HCT116 (cell line): ENCODE measurements around the gene DRD2.

Experiments
- CTCF ChIP-seq, 3 experiments: fragments of 200-600 bp in 1 of 3; sonication (generic) in 1 of 3; IDR thresholded peaks in 2 of 3; conservative IDR thresholded peaks in 1 of 3; 2 replicates each; pipeline ENCODE4 v1.5.1; 2012 to 2017; ENCODE audit warnings: low read depth in 2 of 3, low read length in 2 of 3, antibody characterized with exemption in 1 of 3, borderline replicate concordance in 1 of 3, control low read depth in 1 of 3, mild to moderate bottlenecking in 1 of 3, mixed read lengths in 1 of 3, mixed run types in 1 of 3, moderate library complexity in 1 of 3; ENCODE audit not compliant: insufficient read depth in 1 of 3
- EZH2phosphoT487 ChIP-seq: fragments of 200-600 bp; IDR thresholded peaks from 2 replicates; pipeline ENCODE4 v1.6.1; 2018; ENCODE audit warnings: antibody characterized with exemption, borderline replicate concordance
- ZNF274 ChIP-seq: fragments of 200-500 bp; sonication (Bioruptor generic); IDR thresholded peaks from 2 replicates; pipeline ENCODE4 v1.6.1; 2014; ENCODE audit warnings: mild to moderate bottlenecking, low read depth, low read length, inconsistent platforms

- TF ChIP-seq EZH2phosphoT487 (no peak), ZNF274 (no peak), CTCF (IDR thresholded peaks at IDR 0.05 in 2 of 3, conservative IDR thresholded peaks at IDR 0.05 in 1 of 3; ENCODE audit: borderline replicate concordance in 1 of 3, insufficient read depth in 1 of 3, low read depth in 2 of 3, low read length in 2 of 3) (no peak)
Measured at GRCh38 chr11:113412675-113413074, 62.5 kb downstream of the DRD2 start.
